Panc1 (cell line): ENCODE data around the gene ARL11. TPM values are rescaled to one million over a fixed set of nuclear protein-coding genes. Genes with fewer than 3 reads are reported as not detected.

Experiments used
- ATAC-seq: fragments of 200-7000 bp; cut with Tn5 transposase; 2 replicates; pipeline ENCODE4 v1.9.1; 2020; ENCODE audit warnings: mild to moderate bottlenecking, moderate library complexity
- BruUV-seq: library from RNA; stranded (reverse); fragments of 400-500 nt; replicated peaks from 2 replicates; lab custom pipeline; 2021; lab: Mats Ljungman, UMichigan
- CTCF ChIA-PET: fragments of 300-600 bp; sonication (Branson Sonifier 250); formaldehyde crosslinking; loops from one replicate; lab custom pipeline; 2022; ENCODE audit warnings: antibody characterized with exemption; lab: Charles Lee
- POLR2A ChIA-PET: fragments of 300-600 bp; sonication (Branson Sonifier 250); formaldehyde crosslinking; loops from one replicate; lab custom pipeline; 2022; ENCODE audit warnings: antibody characterized with exemption; lab: Charles Lee
- DNase-seq: peaks from one replicate; pipeline ENCODE4 v3.0.0-alpha.2; 2010; ENCODE audit warnings: low read depth, low spot score
- H3K27ac ChIP-seq: 2 replicates; pipeline ENCODE4 v1.5.1; 2011; ENCODE audit warnings: mild to moderate bottlenecking, low read length, inconsistent platforms
- H3K27me3 ChIP-seq: fragments of 200-500 bp; sonication (Bioruptor generic); 2 replicates; pipeline ENCODE4 v1.6.0; 2014; ENCODE audit warnings: low read length, inconsistent platforms; ENCODE audit not compliant: control insufficient read depth, insufficient read depth
- H3K36me3 ChIP-seq: fragments of 200-500 bp; sonication (Bioruptor generic); 2 replicates; pipeline ENCODE4 v1.5.1; 2014; ENCODE audit warnings: inconsistent platforms, mild to moderate bottlenecking, low read length, moderate library complexity; ENCODE audit not compliant: control insufficient read depth, insufficient read depth
- H3K4me1 ChIP-seq: 2 replicates; pipeline ENCODE4 v1.5.1; 2011; ENCODE audit warnings: inconsistent platforms, mild to moderate bottlenecking, low read length, moderate library complexity; ENCODE audit not compliant: control insufficient read depth, insufficient read depth
- H3K4me3 ChIP-seq, 2 experiments: 2 replicates each; pipeline ENCODE4 v1.5.1; 2011 to 2012; ENCODE audit warnings: low read depth in 2 of 2, low read length in 2 of 2, mild to moderate bottlenecking in 2 of 2, inconsistent platforms in 1 of 2, moderate library complexity in 1 of 2
- H3K9me3 ChIP-seq: fragments of 200-500 bp; sonication (Bioruptor generic); 2 replicates; pipeline ENCODE4 v1.5.1; 2014; ENCODE audit warnings: low read depth, mild to moderate bottlenecking, inconsistent platforms, low read length, moderate library complexity; ENCODE audit not compliant: control insufficient read depth, insufficient read depth
- POLR2AphosphoS5 ChIP-seq: IDR thresholded peaks from 2 replicates; pipeline ENCODE4 v1.6.1; 2012; ENCODE audit warnings: mild to moderate bottlenecking, low read depth, low read length, moderate library complexity
- SIN3A ChIP-seq: IDR thresholded peaks from 2 replicates; pipeline ENCODE4 v1.6.1; 2012; ENCODE audit warnings: low read depth, mild to moderate bottlenecking, low read length, moderate library complexity, borderline replicate concordance; ENCODE audit not compliant: insufficient read depth
- TCF7L2 ChIP-seq: IDR thresholded peaks from 2 replicates; pipeline ENCODE4 v1.6.1; 2011; ENCODE audit warnings: mild to moderate bottlenecking, low read depth, low read length, inconsistent platforms
- in situ Hi-C: cut with HindIII; loops from 2 replicates; pipeline ENCODE4 v1.10.0; 2016; ENCODE audit warnings: low sequenced_read_pairs, low pct_unique_long_range_greater_than_20kb
- intact Hi-C: fragments of 100-400 bp; cut with micrococcal nuclease; formaldehyde crosslinking; loops from one replicate; pipeline ENCODE4 v1.10.0; 2022; ENCODE audit not compliant: unreplicated experiment
- total RNA-seq: library from RNA; stranded (reverse); gene quantifications from one replicate; pipeline ENCODE4 v1.2.1, GENCODE V29; 2021; ENCODE audit not compliant: unreplicated experiment
- TF ChIP-seq, protein P1 (sequence below): fragments of 450-650 bp; IDR thresholded peaks from 2 replicates; pipeline ENCODE4 v1.5.1; 2017; ENCODE audit warnings: mild to moderate bottlenecking
- TF ChIP-seq, protein P2 (sequence below), 2 experiments: IDR thresholded peaks; 2 replicates each; pipeline ENCODE4 v1.6.1; 2011 to 2012; ENCODE audit warnings: low read depth in 2 of 2, control low read depth in 1 of 2, low read length in 1 of 2, mild to moderate bottlenecking in 1 of 2, moderate library complexity in 1 of 2; ENCODE audit not compliant: insufficient read depth in 1 of 2

The ARL11 gene
- total RNA-seq, 1 experiment from 2014 or later = not detected

DNA sequence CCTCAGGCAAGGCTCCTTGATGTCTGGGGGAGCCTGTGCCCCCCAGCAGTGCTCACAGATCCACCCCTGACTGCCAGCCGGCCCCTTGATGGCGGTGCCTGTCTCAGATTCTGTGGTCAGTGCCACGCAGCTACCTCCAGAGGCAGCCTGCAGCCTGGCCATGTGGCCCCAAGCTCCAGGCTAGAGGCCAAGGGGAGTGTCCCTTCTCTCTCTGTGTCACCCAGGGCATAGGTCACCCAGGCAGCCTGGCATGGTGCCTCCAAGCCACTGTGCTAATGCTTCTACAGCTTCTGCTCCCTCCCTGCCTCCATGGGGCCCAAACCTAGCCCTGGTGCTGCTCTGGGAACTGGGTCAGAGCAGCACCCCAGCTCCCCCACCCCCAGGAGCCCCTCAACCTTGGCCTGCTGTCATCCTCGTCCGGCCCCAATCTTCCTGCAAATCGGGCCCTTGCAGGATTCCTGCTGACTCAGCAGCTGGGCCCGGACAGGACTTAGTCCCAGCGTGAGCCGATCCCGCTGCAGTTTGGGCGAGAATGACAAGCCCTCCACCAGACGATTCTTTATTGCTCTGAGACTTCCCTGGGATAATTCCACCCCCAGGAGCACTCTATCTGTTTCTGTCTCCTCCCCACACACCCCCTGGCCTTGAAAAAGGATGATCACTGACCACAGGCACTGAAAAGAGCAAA lies 2.8 kb upstream of the ARL11 start:
- CTCF ChIA-PET = no interaction called here
- ATAC-seq = peak; percentile 72

DNA sequence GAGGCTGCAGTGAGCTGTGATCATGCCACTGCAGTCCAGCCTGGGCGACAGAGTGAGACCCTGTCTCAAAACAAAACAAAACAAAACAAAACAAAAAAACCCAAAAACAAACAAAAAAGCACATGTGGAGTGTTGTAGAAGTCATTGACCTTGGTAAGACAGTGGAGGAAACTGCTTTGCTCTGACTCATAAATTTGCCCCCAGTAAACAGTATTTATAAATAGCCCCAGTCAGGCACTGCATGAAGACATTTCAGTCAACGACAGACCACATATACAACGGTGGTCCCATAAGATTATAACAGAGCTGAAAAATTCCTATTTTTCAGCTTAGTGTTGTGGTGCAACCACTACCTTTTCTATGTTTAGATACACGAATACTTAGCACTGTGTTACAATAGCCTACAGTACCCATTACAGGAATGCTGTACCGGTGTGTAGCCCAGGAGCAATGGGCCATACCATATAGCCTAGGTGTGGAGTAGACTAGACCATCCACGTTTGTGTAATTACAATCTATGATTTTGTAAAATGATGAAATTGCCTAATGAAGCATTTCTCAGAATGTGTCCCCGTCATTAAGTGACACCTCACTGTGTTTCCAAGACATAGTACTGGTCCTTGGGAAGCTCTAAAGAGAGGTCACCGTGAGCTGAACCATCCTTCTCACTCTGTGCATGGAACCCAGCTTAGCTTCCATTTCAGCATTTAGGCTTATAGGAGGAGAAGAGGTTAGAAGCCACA lies 1.1 kb downstream of the ARL11 start:
- H3K27ac ChIP-seq = no peak overlapping the region
- H3K27me3 ChIP-seq = no peaks in the 10 kb centered on the region
- ChIA-PET POLR2A (interaction anchor here (0.7 kb wide), 1 partner anchor 58 kb away, joined by 3 read pairs; no protein-coding TSS in a partner anchor), CTCF (no interaction called here)
- BruUV-seq = no TSS peak
- in situ Hi-C loops (no loop called here), intact Hi-C loops (no loop called here)
- TF ChIP-seq, protein P1, sequence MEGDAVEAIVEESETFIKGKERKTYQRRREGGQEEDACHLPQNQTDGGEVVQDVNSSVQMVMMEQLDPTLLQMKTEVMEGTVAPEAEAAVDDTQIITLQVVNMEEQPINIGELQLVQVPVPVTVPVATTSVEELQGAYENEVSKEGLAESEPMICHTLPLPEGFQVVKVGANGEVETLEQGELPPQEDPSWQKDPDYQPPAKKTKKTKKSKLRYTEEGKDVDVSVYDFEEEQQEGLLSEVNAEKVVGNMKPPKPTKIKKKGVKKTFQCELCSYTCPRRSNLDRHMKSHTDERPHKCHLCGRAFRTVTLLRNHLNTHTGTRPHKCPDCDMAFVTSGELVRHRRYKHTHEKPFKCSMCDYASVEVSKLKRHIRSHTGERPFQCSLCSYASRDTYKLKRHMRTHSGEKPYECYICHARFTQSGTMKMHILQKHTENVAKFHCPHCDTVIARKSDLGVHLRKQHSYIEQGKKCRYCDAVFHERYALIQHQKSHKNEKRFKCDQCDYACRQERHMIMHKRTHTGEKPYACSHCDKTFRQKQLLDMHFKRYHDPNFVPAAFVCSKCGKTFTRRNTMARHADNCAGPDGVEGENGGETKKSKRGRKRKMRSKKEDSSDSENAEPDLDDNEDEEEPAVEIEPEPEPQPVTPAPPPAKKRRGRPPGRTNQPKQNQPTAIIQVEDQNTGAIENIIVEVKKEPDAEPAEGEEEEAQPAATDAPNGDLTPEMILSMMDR = no peak
- TF ChIP-seq, protein P2, sequence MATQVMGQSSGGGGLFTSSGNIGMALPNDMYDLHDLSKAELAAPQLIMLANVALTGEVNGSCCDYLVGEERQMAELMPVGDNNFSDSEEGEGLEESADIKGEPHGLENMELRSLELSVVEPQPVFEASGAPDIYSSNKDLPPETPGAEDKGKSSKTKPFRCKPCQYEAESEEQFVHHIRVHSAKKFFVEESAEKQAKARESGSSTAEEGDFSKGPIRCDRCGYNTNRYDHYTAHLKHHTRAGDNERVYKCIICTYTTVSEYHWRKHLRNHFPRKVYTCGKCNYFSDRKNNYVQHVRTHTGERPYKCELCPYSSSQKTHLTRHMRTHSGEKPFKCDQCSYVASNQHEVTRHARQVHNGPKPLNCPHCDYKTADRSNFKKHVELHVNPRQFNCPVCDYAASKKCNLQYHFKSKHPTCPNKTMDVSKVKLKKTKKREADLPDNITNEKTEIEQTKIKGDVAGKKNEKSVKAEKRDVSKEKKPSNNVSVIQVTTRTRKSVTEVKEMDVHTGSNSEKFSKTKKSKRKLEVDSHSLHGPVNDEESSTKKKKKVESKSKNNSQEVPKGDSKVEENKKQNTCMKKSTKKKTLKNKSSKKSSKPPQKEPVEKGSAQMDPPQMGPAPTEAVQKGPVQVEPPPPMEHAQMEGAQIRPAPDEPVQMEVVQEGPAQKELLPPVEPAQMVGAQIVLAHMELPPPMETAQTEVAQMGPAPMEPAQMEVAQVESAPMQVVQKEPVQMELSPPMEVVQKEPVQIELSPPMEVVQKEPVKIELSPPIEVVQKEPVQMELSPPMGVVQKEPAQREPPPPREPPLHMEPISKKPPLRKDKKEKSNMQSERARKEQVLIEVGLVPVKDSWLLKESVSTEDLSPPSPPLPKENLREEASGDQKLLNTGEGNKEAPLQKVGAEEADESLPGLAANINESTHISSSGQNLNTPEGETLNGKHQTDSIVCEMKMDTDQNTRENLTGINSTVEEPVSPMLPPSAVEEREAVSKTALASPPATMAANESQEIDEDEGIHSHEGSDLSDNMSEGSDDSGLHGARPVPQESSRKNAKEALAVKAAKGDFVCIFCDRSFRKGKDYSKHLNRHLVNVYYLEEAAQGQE (IDR thresholded peaks at IDR 0.05; ENCODE audit: insufficient read depth in 1 of 2, low read depth in 2 of 2, low read length in 1 of 2) = no peak
- TF ChIP-seq TCF7L2 (no peak), SIN3A (no peak), POLR2AphosphoS5 (no peak)
- DNase-seq (no peak), ATAC-seq (no peak)
- H3K4me3 ChIP-seq = no peak overlapping the region
- no peaks in the 10 kb centered on the region for H3K9me3 ChIP-seq
- H3K36me3 ChIP-seq = no peaks in the 10 kb centered on the region
- H3K4me1 ChIP-seq = no peaks in the 10 kb centered on the region

More for the DNA sequence above, 2.8 kb upstream of the ARL11 start:
- POLR2A ChIA-PET = interaction anchor here (0.5 kb wide), 1 partner anchor 195 kb away, joined by 3 read pairs; no protein-coding TSS in a partner anchor
- Histone ChIP-seq H3K4me1 (no peaks in the 10 kb centered on the region), H3K36me3 (no peaks in the 10 kb centered on the region), H3K27me3 (no peaks in the 10 kb centered on the region), H3K4me3 (no peak overlapping the region), H3K27ac (no peak overlapping the region), H3K9me3 (no peaks in the 10 kb centered on the region)
- DNase-seq = no peak
- no TSS peak for BruUV-seq
- in situ Hi-C loops (no loop called here), intact Hi-C loops (no loop called here)
- TF ChIP-seq, protein P1 = no peak
- TF ChIP-seq POLR2AphosphoS5 = no peak
- TF ChIP-seq, protein P2 (IDR thresholded peaks at IDR 0.05; ENCODE audit: insufficient read depth in 1 of 2, low read depth in 2 of 2, low read length in 1 of 2) = no peak
- TF ChIP-seq TCF7L2 = no peak
- TF ChIP-seq SIN3A = no peak
